SU-DHL-6 (cell line): ENCODE measurements around the gene KRT78.

Experiments
- EZH2phosphoT487 ChIP-seq: fragments of 200-600 bp; sonication (generic), shearing (Covaris generic); conservative IDR thresholded peaks from 2 replicates; pipeline ENCODE4 v1.6.1; 2018; ENCODE audit warnings: mild to moderate bottlenecking, antibody characterized with exemption, low read length, moderate library complexity, mixed read lengths
- TF ChIP-seq, protein P1 (sequence below): fragments of 200-600 bp; sonication (generic); IDR thresholded peaks from one replicate; pipeline ENCODE4 v1.5.1; 2017; ENCODE audit warnings: antibody characterized with exemption, mild to moderate bottlenecking, low read length, moderate library complexity; ENCODE audit not compliant: insufficient read depth, poor library complexity, severe bottlenecking

DNA sequence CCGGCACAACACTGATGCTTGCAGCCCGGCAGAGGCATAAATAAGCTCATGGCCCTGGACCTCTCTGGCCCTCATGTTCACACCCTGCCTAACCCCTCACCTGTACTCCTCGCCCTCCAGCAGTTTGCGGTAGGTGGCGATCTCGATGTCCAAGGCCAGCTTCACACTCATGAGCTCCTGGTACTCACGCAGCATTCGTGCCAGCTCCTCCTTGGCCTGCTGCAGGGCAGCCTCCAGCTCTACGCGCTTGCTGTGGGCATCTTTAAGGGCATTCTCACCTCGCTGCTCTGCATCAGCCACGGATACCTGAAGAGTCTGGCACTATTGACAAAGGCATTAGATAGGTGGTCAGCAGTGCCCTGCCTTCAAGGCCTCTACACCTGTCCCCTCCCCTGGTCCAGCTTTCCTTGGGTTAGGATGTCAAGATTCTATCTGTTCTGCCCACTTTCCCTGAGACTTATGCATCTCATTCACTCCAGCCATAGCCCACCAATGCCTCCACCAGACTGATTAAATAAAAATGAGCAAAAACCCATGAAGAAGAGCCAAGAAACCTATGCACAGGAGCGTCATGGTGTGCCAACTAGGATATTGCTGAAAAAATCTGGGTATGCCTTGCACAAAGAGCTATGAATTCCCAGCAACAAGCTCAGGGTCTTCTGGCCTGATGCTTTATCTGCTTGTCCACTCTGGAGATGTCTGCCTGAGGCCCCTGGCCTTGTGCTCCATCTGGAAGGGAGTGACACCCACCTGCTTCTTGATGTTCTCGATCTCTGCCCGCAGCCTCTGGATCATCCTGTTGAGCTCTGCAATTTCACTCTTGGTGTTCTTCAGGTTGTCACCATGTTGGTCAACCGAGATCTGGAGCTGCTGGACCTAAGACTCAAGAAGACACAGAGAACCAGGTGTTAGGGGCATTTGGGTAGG is 41.0 kb downstream of the KRT78 start:
- TF ChIP-seq, protein P1, sequence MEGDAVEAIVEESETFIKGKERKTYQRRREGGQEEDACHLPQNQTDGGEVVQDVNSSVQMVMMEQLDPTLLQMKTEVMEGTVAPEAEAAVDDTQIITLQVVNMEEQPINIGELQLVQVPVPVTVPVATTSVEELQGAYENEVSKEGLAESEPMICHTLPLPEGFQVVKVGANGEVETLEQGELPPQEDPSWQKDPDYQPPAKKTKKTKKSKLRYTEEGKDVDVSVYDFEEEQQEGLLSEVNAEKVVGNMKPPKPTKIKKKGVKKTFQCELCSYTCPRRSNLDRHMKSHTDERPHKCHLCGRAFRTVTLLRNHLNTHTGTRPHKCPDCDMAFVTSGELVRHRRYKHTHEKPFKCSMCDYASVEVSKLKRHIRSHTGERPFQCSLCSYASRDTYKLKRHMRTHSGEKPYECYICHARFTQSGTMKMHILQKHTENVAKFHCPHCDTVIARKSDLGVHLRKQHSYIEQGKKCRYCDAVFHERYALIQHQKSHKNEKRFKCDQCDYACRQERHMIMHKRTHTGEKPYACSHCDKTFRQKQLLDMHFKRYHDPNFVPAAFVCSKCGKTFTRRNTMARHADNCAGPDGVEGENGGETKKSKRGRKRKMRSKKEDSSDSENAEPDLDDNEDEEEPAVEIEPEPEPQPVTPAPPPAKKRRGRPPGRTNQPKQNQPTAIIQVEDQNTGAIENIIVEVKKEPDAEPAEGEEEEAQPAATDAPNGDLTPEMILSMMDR = no peak
- TF ChIP-seq EZH2phosphoT487 = no peak
